ENCODE measurements around the gene TGOLN2.
"Not testable (repeated sequence)": the region's sequence is repeated elsewhere in the genome, so short reads cannot be mapped to it uniquely, and the experiment has no call there.

TGOLN2 gene

DNA sequence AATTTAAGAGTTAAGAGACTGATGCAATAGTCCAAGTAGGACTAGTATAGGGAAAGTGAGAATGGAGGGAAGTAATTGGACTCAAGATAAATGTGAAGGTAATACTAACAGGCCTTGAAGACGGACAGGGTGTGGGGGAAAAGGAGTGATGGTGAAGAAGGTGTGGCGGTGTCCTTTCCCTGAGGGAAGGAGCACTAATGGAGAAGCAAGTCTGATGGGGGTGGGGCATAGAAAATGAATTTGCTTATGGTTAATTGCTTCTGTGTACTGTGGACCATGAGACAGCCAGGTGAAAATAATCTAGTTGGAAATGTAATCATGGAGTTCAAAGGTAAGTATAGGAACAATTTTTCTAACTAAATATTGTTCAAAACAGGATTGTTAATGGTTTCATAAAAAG lies 7.1 kb upstream of the TGOLN2 start:
- no peak for DNase-seq

DNA sequence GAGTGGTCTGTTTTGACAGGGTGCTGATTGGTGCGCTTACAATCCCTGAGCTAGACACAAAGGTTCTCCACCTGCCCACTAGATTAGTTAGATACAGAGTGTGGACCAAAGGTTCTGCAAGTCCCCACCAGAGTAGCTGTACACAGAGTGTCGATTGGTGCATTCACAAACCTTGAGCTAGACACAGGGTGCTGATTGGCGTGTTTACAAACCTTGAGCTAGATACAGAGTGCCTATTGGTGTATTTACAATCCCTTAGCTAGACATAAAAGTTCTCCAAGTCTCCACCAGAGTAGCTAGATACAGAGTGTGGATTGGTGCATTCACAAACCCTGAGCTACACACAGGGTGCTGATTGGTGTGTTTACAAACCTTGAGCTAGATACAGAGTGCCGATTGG lies 6.1 kb upstream of the TGOLN2 start:
- DNase-seq = not testable (repeated sequence)

DNA sequence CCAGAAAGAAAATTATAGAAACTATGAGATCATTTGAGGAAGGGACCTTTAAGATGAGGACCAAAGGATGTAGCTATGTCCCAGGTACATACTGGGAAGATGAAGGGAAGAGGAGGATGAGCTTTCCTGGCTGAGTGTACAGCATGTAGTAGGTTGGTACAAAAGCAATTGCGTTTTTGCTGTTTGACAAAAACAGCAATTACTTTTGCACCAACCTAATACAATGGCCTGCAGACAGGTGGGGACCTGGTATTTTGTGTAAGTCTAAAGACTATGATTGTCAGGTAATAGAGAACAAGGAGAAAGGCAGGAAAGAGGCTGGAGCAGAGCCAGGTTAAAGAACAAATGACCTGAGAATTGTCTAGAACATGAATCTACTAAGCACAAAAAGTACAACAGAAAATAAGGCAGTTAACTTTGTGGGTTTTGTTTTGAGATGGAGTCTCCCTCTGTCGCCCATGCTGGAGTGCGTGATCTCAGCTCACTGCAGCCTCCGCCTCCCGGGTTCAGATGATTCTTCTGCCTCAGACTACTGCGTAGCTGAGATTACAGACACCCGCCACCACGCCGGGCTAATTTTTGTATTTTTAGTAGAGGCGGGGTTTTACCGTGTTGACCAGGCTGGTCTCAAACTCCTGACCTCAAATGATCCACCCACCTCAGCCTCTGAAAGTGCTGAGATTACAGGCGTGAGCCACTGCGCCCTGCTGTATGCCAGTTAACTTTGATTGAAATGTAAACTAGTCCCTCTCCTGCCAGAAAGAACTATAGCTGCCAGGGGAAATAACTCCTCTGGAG lies 3.2 kb upstream of the TGOLN2 start:
- DNase-seq = no peak

DNA sequence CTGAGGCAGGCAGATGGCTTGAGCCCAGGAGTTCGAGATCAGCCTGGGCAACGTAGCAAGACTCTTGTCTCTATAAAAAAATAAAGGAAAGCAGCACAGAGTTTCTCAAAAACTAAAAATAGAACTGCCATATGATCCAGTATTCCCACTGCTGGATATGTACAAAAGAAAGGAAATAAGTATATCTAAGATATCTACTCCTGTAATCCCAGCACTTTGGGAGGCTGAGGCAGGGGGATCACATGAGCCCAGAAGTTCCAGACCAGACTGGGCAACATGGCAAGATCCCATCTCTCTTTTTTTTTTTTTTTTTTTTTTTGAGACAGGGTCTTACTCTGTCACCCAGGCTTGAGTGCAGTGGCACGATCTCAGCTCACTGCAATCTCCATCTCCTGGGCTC lies 1.9 kb upstream of the TGOLN2 start:
- not testable (repeated sequence) for DNase-seq

DNA sequence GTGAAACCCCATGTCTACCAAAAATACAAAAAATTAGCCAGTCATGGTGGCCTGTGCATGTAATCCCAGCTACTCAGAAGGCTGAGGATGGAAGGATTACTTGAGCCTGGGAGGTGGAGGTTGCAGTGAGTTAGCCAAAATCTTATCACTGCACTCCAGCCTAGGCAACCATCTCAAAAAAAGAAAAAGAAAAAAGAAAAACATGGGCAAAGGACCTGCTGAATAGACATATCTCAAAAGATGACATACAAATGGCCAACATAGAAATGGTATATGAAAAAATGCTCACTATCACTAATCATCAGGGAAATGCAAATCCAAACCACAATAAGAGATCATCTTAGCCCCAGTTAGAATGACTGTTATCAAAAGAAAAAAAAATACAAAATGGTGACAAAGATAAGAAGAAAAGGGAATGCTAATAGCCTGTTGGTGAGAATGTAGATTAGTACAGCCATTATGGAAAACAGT lies 1.4 kb upstream of the TGOLN2 start:
- DNase-seq = no peak

DNA sequence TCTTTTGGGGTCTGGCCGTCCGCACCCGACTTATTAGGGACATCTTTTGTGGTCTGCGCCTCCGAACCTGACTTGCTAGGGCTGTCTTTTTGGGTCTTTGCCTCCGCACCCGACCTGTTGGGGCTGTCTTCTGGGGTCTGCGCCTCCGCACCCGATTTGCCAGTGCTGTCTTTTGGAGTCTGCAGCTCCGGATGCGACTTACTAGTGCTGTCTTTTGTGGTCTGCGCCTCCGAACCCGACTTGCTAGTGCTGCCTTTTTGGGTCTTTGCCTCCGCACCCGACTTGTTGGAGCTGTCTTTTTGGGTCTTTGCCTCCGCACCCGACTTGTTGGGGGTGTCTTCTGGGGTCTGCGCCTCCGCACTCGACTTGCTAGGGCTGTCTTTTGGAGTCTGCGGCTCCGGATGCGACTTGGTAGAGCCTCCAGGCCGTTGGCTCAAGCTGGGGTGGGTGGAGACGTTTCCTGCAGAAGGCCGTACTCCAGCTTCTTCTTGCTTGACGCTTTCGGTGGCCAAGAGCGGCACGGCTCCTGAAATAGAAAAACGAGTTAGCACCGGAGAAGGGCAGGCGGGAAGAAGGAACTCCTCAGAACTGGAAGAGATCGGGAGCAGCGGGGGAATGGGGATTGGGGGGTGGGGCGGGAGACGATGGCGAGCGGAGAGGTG lies 498 bp downstream of the TGOLN2 start:
- DNase-seq = peak; percentile 29

DNA sequence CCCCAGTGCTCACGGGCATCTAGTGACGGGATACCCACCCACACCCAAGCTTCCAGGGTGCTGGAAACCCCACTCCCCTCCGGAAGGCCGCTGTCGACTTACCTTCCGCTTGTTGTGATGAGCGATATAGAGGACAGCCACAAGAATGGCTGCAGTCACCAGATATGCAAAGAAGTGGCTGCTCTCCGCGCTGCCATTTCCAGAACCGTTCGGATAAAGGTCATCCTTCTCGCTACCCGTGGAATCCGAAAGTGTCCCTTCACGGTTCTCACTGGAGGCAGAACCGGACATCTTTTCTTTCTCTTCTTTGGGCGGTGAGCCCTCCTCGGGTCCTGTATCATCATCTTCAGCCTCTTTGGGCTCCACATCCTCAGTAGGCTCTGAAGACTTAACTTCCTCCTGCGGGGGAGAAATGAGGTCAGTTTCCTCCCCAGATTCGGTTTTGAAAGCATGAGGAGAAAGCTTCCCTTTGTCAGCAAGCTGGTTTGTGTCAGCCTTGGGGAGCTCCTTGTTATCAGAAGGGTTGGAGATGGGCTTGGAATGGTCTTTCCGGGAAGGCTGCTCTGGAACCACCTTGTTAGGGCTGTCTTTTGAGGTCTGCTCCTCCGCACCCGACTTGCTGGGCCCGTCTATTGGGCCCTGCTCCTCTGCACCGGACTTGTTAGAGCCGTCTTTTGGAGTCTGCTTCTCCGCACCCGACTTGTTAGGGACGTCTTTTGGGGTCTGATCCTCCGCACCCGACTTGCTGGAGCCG lies 1.2 kb downstream of the TGOLN2 start:
- peak; percentile 16 for DNase-seq

DNA sequence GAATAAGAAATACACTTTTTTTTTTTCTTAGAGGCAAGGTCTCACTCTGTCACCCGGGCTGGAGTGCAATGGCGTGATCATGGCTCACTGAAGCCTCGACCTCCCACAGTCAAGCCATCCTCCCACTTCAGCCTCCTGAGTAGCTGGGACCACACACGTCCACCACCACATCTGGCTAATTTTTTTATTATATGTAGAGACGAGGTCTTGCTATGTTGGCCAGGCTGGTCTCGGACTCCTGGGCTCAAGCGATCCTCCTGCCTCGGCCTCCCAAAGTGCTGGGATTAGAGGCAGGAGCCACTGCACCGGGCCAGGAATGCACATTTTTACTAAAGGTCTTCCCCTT lies 2.4 kb downstream of the TGOLN2 start:
- no peak for DNase-seq

DNA sequence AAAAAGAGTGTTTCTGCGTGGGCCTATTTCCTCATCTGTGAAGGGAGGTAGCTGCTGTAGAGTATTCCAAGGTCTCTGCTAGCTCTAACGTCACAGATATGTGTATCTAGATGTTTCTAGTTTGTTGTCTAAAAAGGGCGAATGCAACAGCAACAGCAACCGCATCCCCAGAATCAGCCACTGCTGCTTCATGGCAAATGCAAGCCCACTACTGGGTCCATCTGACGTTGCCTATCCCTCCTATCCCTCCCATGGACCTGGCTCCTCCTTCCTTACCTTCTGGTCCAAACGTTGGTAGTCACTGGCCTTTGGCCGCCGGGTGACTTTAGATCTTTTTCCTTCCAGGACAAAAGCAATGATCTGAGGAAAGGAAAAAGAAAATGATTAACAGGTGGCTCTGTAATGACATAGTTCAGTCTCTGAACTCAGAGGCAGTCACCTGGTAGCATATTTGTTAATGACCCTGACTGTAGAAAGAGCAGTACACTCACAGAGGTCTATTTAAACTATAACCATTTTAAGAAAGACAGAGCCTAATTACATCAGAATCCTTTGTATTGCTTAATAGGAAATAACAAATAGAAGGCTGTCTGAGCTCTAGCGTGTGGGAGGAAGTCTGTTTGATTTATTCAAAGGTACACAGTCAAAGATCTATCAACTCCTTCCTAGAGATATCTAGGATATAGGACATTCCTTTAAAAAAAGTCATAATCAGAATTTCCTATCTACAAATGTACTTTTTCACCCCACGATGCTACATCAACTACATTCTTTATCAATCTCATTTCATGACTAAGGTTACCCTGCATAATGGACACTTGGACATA lies 2.9 kb downstream of the TGOLN2 start:
- peak; percentile 14 for DNase-seq

DNA sequence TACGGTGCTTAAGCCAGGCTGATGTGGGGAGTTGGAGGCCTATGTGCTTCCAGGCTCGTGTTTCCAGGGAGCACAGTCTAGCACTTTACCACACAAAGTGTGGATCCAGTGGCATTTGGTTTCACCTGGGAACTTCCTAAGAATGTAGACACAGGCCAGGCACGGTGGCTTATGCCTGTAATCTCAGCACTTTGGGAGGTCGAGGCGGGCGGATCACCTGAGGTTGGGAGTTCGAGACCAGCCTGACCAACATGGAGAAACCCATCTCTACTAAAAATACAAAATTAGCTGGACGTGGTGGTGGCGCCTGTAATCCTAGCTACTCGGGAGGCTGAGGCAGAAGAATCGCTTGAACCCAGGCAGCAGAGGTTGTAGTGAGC lies 3.8 kb downstream of the TGOLN2 start:
- not testable (repeated sequence) for DNase-seq

DNA sequence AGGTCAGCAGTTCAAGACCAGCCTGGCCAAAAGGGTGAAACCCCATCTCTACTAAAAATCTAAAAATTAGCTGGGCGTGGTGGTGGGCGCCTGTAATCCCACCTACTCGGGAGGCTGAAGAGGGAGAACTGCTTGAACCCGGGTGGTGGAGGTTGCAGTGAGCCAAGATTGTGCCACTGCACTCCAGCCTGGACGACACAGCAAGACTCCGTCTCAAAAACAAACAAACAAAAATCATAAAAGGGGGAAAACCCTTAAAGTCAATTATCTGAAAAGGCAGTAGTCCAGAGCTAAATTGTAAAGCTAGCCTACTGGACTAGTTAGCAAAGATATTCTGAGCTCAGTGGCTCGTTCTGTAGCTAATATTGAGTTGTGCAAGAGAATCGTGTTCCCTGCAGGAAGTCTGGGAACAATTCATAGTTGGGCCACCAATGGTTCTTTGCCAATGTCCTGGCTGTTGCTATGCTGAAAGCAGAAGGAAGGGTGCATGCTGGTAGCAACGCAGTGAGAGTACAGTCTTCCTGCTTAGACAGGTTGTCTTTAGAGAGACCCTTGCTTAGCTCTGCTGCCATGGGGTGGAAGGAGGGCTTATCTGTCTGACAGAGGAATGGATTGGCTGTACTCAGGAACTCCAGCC lies 4.3 kb downstream of the TGOLN2 start:
- DNase-seq = no peak

DNA sequence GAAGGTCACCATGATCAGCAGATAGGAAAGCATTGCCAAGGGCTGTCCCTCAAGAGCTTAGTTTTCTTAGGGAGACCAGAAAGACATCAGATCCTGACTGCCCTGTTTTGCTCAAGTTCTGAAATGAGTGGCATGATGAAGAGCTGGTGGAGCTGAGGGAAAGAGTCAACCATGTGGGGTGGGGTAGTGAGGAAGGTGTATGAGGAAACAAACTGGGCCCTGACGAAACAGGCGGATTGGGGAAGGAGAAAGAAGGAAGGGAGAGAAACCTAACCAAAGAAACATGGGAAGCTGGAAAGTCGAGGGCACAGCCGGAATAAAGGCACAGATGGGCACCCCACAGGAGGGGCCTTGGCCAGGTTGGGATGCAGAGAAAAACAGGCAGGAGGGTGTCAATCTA lies 8.0 kb downstream of the TGOLN2 start:
- DNase-seq = no peak

DNA sequence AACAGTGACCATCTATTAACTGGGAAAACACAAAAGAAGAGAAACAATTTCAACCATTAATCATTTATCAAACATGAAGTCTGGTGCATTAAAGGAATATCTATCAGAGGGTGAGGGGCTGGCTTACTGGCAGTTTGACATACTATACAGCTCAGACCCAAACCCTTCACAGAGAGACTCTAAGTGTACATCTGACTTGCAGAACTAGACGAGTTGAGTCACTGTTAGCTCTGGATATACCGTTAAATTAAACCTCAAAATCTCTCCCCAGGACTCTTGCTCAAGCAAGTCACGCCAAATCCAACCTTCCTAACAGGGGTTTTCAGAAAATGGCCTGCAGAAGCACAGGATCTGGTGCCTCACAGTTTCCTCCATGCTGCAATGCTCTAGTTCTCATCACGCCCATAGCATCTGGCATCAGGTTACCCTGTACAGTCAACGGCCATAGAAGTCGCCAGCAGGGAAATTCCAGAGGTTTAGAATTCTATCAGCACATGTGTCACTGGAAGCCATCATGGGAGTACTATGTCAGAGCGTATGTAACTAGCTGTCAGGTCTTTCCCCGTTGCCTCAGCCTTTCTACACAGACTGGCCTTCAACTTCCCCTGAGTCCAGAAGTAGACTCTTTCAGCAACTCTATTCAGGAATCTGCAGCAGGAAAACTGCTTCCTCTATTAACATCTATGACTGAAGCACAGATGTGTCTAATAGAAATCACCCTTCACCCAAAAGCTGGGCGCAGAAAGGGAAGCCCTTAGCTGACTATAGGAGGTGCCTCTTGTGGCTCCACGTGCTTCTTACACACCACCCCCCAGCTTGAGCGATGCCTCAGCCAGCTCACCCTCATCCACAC lies 9.3 kb downstream of the TGOLN2 start:
- peak; percentile 85 for DNase-seq

DNA sequence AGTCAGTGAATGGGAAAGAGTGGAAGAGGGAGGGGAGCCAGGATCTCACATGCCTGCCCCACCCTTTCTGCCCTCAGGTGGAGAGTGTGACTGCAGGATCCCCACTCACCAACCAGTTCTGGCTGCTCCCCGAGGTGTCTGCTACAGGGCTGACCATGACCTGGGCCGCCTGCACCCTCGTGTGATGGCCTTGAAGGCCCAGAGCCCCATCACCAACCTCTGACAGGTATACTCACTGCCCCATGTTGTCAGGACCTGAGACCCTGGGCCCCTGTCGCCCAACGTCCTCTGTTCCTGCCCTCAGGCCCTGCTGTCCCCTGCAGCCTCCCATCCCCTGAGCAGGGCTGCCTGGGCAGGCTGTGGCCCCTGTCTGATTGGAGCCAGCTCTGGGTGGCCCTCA lies 11.9 kb downstream of the TGOLN2 start:
- DNase-seq = not testable (repeated sequence)

DNA sequence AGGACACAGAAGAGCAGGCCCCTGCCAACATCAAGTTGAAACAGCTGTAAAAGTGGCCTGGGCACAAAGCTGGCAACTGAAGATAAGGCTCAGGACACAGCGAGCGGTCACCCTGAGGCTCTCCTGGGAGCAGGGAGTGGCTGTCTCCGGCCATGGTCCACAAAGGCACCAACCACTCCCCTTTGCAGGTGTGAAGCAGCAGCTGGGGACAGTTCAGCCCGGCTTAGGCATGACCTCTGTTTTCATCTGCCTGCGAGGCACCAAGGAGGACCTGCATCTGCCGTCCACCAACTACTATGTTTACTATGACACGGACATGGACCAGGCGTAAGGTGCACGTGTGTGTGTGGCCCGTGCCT lies 12.9 kb downstream of the TGOLN2 start:
- DNase-seq = no peak

DNA sequence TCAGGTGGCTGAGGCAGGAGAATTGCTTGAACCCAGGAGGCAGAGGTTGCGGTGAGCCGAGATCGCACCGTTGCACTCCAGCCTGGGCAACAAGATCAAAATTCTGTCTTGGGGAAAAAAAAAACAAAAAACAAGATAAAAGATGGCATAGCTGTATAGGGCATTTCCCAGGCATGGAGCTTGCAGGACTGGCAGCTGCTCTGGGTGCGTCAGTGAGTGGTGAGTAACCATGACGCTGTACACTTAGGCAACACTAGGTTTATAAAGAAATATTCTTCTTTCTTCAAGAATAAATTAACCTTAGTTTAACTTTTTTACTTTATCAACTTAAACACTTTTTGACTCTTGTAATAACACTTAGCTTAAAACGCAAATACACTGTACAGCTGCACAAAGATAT lies 15.4 kb downstream of the TGOLN2 start:
- DNase-seq = peak; percentile 19

DNA sequence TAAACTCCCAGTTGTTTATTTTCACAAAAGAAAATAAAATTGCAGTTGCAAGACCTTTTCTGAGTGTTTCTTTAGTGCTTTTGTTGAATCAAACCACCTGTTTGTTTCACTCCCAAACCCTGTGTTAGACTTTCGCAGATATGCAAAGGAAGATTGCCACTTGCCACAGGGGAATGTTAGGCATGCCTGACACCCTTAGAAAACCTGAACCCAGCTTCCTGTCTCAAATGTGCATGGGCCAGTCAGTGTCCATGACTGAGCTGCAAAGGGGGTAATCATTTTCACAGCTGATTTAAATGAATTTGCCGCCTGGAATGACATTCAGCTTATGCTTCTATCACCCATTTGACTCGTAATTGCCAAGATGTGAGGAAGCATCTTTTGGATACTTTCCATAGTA lies 17.5 kb downstream of the TGOLN2 start:
- DNase-seq = no peak

DNA sequence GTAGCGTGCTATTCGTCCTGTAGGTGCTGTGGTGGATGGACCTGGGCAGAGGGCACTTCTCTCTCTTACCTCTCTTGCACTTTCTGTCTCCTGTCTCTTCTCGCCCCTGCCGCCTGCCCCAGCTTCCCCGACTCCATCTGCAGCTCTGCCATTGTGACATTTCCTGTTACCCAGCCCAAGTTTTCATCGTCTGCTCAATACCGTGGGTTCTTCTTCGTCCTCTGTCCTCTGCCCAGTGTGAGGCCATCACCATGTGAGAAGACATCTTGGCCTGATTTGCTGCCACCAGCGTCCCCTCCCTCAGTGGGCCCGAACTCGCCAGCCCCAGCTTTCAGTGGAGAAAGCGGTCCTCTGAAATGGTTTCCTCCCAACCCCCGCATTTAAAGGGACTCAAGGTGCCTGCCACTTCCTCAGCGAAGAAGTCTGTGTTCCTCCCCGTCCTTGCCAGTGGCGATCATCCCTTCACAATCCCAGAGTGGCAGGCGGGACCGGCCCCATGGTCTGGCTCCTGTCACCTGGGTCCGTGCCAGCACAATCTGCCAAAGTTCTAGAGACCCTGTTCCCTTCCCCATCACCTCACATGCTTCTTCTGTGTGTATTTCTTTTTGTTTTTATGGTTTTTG lies 18.0 kb downstream of the TGOLN2 start:
- no peak for DNase-seq

DNA sequence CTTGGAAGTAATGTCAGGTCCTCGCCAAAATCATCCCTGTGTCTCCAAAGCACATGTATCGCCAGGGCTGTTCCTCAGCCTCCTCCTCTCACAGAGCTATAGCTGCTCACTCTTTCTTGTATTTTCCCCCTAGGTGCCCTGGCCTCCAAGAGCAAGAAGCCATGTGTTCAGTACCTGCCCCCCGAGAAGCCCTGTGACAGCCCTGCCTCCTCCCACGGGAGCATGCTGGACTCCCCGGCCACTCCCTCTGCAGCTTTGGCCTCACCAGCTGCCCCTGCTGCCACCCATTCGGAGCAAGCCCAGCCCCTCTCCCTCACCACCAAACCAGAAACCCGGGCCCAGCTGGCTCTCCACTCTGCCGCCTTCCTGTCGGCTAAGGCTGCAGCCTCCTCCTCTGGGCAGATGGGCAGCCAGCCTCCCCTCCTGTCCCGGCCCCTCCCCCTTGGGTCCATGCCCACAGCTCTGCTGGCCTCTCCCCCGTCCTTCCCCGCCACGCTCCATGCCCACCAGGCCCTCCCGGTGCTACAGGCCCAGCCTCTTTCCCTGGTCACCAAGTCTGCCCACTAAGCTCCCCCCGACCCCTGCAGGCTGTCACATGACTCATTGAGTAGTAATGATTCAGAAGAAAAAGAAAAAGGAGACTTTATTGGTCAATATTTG lies 18.8 kb downstream of the TGOLN2 start:
- peak; percentile 18 for DNase-seq

DNA sequence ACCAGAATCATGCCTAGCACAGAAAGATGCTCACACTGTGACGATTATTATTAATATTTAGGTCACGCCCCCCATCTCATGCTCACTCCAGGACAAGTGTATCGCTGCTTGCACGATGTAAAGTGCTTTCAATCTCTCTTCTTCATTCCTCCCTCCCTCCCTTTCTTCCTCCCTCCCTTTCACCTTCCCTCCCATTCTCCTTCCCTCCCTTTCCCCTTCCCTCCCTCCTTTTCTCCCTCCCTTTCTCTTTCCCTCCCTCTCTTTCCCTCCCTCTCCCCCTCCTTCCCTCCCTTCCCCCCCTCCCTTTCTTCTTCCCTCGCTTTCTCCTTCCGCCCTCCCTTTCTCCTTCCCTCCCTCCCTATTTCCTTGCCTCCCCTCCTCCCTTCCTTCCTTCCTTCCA lies 19.6 kb downstream of the TGOLN2 start:
- no peak for DNase-seq

DNA sequence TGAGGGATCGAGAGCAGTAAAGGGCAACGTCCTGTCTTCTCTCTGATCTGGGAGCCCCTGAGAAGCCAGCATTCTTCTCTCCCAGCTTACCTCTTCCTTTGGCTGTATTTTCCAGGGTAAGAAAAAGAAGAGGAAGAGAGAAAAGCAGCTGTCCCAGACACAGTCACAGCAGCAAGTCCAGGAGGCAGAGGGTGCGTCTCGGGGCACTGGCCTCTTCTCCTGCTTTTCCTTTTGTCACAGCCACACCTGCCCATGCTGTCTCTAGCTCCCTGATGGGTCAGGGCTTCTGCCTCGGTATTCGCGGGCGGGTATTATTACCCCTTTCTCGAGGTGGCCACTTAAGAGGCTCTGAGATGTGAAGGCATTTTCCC lies 20.3 kb downstream of the TGOLN2 start:
- no peak for DNase-seq

Data from fibroblast of skin of right biceps (primary cell).